Measurements from ENCODE around the gene ZNF365.
"Not testable (repeated sequence)": the region's sequence is repeated elsewhere in the genome, so short reads cannot be mapped to it uniquely, and the experiment has no call there.

Gene ZNF365

DNA sequence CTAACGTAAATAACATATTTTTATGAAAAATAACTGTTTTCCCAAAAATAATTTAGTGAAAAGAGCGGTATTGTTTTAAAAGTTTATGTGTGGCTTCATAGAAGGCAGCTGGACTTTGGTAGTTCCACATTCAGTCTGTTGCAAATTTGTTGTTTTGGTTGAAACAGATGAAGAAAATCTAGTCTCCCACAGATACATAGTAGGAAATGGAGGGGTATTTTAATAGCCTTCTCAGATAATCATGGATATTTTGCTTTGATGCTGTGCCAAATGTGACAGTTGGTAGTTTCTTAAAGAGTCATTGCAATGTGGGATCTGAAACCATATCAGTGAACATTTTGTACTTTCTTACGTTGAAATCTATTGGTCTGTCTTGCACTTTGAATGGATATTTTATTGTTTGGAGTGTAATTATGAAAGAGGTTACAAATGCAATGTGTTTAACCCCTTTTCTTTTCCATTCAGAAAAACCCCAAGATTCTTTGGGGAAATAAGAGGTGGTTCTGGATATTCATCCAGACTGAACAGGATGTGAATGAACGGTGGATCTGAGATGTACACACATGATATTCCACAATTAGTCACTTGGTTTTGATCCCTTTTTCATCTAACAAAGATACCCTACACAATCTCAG, 10.4 kb downstream of the ZNF365 start:
- TF ChIP-seq ZNF274 (IDR thresholded peaks at IDR 0.05; ENCODE audit: low read depth, low read length) = no peak
- H3K4me3 ChIP-seq (ENCODE audit: low read length) = no peak overlapping the region

GRCh38 chr10:62386356-62387320, 12.5 kb downstream of the ZNF365 start:
- no peak overlapping the region for H3K4me3 ChIP-seq (ENCODE audit: low read length)
- TF ChIP-seq ZNF274 (IDR thresholded peaks at IDR 0.05; ENCODE audit: low read depth, low read length) = no peak

DNA sequence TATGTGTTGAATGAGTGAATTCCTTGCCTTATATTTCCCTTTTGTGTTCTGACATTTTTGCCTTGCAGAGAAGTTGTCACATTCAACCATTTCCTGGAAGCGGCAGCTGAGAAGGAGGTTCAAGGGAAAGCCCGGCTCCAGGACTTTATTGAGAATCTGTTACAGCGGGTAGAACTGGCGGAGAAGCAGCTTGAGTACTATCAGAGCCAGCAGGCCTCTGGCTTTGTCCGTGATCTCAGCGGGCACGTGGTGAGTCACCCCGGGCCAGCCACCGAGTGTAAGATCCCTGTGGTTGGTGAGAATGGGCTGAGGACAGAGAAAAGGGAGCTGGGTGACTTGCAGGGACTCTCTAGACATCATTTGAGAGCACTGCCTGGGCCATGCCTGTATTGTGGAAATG, 14.2 kb downstream of the ZNF365 start:
- H3K4me3 ChIP-seq (ENCODE audit: low read length) = no peak overlapping the region
- no peak for TF ChIP-seq ZNF274 (IDR thresholded peaks at IDR 0.05; ENCODE audit: low read depth, low read length)

- no peak overlapping the region for H3K4me3 ChIP-seq (ENCODE audit: low read length)
- TF ChIP-seq ZNF274 (IDR thresholded peaks at IDR 0.05; ENCODE audit: low read depth, low read length) = no peak
Measured at GRCh38 chr10:62390497-62391176, 16.5 kb downstream of the ZNF365 start.

GRCh38 chr10:62393237-62393636, 19.1 kb downstream of the ZNF365 start:
- TF ChIP-seq ZNF274 (IDR thresholded peaks at IDR 0.05; ENCODE audit: low read depth, low read length) = no peak
- no peak overlapping the region for H3K4me3 ChIP-seq (ENCODE audit: low read length)

GRCh38 chr10:62394556-62395018, 20.4 kb downstream of the ZNF365 start:
- no peak overlapping the region for H3K4me3 ChIP-seq (ENCODE audit: low read length)
- no peak for TF ChIP-seq ZNF274 (IDR thresholded peaks at IDR 0.05; ENCODE audit: low read depth, low read length)

DNA sequence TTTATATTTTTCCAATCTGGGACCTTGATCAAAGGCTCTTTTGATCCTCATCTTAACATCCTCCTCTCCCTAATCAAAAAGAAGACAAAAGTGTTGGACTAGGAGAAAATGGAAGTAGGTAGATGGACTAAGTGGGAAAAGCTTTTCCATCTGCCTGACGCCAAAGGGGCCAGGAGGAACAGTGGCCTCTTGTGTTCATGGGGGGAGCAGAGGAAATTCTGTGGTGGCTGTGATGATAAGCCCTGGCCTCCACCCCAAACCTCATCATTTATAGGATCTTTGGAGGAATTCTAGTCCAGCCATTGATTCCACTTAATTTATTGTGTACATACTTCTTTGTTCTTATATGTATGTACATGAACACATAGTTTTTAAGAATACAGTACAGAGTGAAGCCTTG, 21.7 kb downstream of the ZNF365 start:
- H3K4me3 ChIP-seq (ENCODE audit: low read length) = no peak overlapping the region
- TF ChIP-seq ZNF274 (IDR thresholded peaks at IDR 0.05; ENCODE audit: low read depth, low read length) = no peak

DNA sequence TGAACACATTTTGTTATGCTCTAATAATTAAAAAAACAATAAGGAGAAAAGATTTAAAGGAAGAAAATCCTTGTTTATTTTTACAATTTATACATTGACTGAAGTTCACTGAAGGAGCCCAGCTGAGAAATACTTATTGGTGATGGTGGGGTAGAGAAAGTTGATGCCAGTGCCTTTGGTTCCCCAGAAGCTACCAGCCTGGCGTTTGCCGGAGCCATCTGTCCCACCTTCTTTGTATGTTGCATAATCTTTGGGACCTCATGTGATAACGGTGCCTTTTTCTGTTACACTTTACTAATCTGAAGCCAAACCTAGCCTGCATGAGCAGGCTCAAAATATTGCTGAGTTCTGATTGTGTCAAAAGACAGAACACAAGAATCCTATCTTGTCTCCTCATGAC, 22.7 kb downstream of the ZNF365 start:
- no peak for TF ChIP-seq ZNF274 (IDR thresholded peaks at IDR 0.05; ENCODE audit: low read depth, low read length)
- no peak overlapping the region for H3K4me3 ChIP-seq (ENCODE audit: low read length)

DNA sequence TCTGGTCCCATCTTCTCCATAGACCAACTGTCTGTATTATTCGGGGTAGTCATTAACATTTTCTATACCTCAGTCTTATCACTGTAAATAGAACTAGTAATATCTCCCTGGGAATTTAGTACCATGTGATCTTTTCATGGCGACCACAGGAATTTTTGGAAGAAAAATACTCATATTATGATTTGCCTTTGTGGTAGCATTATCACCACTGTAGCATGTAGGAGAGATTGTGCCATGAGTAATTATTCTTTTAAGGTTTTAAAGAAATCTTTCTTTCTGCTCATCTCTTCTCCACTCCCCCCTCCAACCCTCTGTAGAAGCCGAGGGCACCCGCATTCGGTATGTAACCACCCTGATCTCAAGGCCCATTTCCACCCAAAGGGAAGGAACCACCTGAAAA, 25.0 kb downstream of the ZNF365 start:
- no peak for TF ChIP-seq ZNF274 (IDR thresholded peaks at IDR 0.05; ENCODE audit: low read depth, low read length)
- no peak overlapping the region for H3K4me3 ChIP-seq (ENCODE audit: low read length)

GRCh38 chr10:62402508-62402907, 28.3 kb downstream of the ZNF365 start:
- no peak for TF ChIP-seq ZNF274 (IDR thresholded peaks at IDR 0.05; ENCODE audit: low read depth, low read length)
- H3K4me3 ChIP-seq (ENCODE audit: low read length) = no peak overlapping the region

DNA sequence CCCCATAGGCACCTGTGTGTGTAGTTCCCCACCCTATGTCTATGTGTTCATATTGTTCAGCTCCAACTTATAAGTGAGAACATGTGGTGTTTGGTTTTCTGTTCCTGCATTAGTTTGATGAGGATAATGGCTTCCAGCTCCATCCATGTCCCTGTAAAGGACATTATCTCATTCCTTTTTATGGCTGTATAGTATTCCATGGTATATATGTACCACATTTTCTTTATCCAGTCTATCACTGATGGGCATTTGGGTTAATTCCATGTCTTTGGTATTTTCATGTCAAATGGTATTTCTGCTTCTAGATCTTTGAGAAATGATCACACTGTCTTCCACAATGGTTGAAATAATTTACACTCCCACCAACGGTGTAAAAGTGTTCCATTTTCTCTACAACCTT, 36.4 kb downstream of the ZNF365 start:
- H3K4me3 ChIP-seq (ENCODE audit: low read length) = not testable (repeated sequence)

- not testable (repeated sequence) for H3K4me3 ChIP-seq (ENCODE audit: low read length)
Measured at GRCh38 chr10:62410934-62411333, 36.8 kb downstream of the ZNF365 start.

GRCh38 chr10:62413048-62413447, 38.9 kb downstream of the ZNF365 start:
- H3K4me3 ChIP-seq (ENCODE audit: low read length) = no peak overlapping the region
- no peak for TF ChIP-seq ZNF274 (IDR thresholded peaks at IDR 0.05; ENCODE audit: low read depth, low read length)

- no peak for TF ChIP-seq ZNF274 (IDR thresholded peaks at IDR 0.05; ENCODE audit: low read depth, low read length)
Measured at GRCh38 chr10:62413652-62414051, 39.5 kb downstream of the ZNF365 start.

GRCh38 chr10:62414359-62414758, 40.2 kb downstream of the ZNF365 start:
- no peak for TF ChIP-seq ZNF274 (IDR thresholded peaks at IDR 0.05; ENCODE audit: low read depth, low read length)
- no peak overlapping the region for H3K4me3 ChIP-seq (ENCODE audit: low read length)

More at GRCh38 chr10:62413652-62414051, 39.5 kb downstream of the ZNF365 start:
- no peak overlapping the region for H3K4me3 ChIP-seq (ENCODE audit: low read length)

All from GM08714 (cell line).